Endodermal cell (in vitro differentiated cells): ENCODE measurements around the gene LATS2. TPM values are rescaled to one million over a fixed set of nuclear protein-coding genes. Genes with fewer than 3 reads are reported as not detected.
A peak's percentile ranks its signal among the peaks of the same experiment; 100 is the strongest.
"Not testable (repeated sequence)": the region's sequence is repeated elsewhere in the genome, so short reads cannot be mapped to it uniquely, and the experiment has no call there.

ENCODE experiments used
- DNase-seq: peaks from one replicate; pipeline ENCODE4 v3.0.0-alpha.2; 2017
- H3K27ac ChIP-seq: 2 replicates; pipeline ENCODE4 v1.5.1; 2013; ENCODE audit warnings: mild to moderate bottlenecking, low read depth, low read length, moderate library complexity
- H3K27me3 ChIP-seq: 2 replicates; pipeline ENCODE4 v1.6.1; 2013; ENCODE audit warnings: mild to moderate bottlenecking, low read length, moderate library complexity; ENCODE audit not compliant: insufficient read depth, control insufficient read depth, poor library complexity, severe bottlenecking
- H3K36me3 ChIP-seq: 2 replicates; pipeline ENCODE4 v1.7.0; 2013; ENCODE audit warnings: mild to moderate bottlenecking, low read length, moderate library complexity; ENCODE audit not compliant: control insufficient read depth, insufficient read depth
- H3K4me1 ChIP-seq: one replicate; pipeline ENCODE4 v1.7.0; 2013; ENCODE audit warnings: low read length; ENCODE audit not compliant: control insufficient read depth, insufficient read depth
- H3K4me3 ChIP-seq: 2 replicates; pipeline ENCODE4 v1.5.1; 2013; ENCODE audit warnings: mild to moderate bottlenecking, low read length, moderate library complexity
- H3K9ac ChIP-seq: 2 replicates; pipeline ENCODE4 v1.6.1; 2013; ENCODE audit warnings: mild to moderate bottlenecking, low read length, moderate library complexity; ENCODE audit not compliant: poor library complexity, severe bottlenecking; ENCODE audit errors: extremely low read depth
- H3K9me3 ChIP-seq: 2 replicates; pipeline ENCODE4 v1.6.1; 2013; ENCODE audit warnings: mild to moderate bottlenecking, low read length, moderate library complexity; ENCODE audit not compliant: control insufficient read depth
- H3K27ac Mint-ChIP-seq: 2 replicates; pipeline ENCODE4 v1.8.0; 2020; ENCODE audit warnings: mixed read lengths
- H3K27me3 Mint-ChIP-seq: 2 replicates; pipeline ENCODE4 v1.8.0; 2021; ENCODE audit warnings: mild to moderate bottlenecking, mixed read lengths; ENCODE audit not compliant: insufficient read depth
- H3K36me3 Mint-ChIP-seq: 2 replicates; pipeline ENCODE4 v1.8.0; 2020; ENCODE audit warnings: low read depth, mixed read lengths
- H3K4me1 Mint-ChIP-seq: 2 replicates; pipeline ENCODE4 v1.8.0; 2020; ENCODE audit warnings: mixed read lengths
- H3K4me3 Mint-ChIP-seq: 2 replicates; pipeline ENCODE4 v1.8.0; 2020; ENCODE audit warnings: mild to moderate bottlenecking, moderate library complexity, mixed read lengths
- H3K9me3 Mint-ChIP-seq: 2 replicates; pipeline ENCODE4 v1.8.0; 2020; ENCODE audit warnings: mild to moderate bottlenecking, mixed read lengths
- CTCF ChIP-seq: fragments of 200-600 bp; sonication (generic); conservative IDR thresholded peaks from 2 replicates; pipeline ENCODE4 v1.5.0; 2021; ENCODE audit warnings: antibody characterized with exemption, mild to moderate bottlenecking
- WGBS, 2 experiments: methylation state at CpG; one replicate each; pipeline versions ENCODE4 v1.1.5 to v1.1.7; 2013; ENCODE audit warnings: missing lambda C conversion rate in 2 of 2, mixed read lengths in 1 of 2; ENCODE audit not compliant: insufficient coverage in 1 of 2, insufficient read length in 1 of 2; 5-methylcytosine and 5-hydroxymethylcytosine counted together
- total RNA-seq, 2 donors: library from RNA; stranded (reverse); fragmentation: NEBNext Ultra II Directional in 1 of 2; extraction: Animal tissue kit (Norgen Biotek cat#: 25700) in 1 of 2; gene quantifications; 2 replicates in 1 of 2; 3 replicates in 1 of 2; pipeline ENCODE4 v1.2.1, GENCODE V29; 2021

The LATS2 gene
- total RNA-seq, 2 donors from 2014 or later: 26.2 to 35.4 TPM

GRCh38 chr13:20945952-20946383, 115.4 kb downstream of the LATS2 start:
- peak; percentile 67 for DNase-seq

GRCh38 chr13:20942938-20943559, 118.3 kb downstream of the LATS2 start:
- H3K4me3 Mint-ChIP-seq: no peak overlapping the region
- H3K9ac ChIP-seq: no peak overlapping the region
- DNase-seq: no peak
- no peak overlapping the region for H3K4me3 ChIP-seq
- WGBS, 2 experiments: 88% methylated on average over 20 to 22 of the region's 22 CpGs
- no peak overlapping the region for H3K27ac ChIP-seq
- peaks cover 25% of the 10 kb centered on the region for H3K4me1 Mint-ChIP-seq
- H3K36me3 Mint-ChIP-seq: no peaks in the 10 kb centered on the region
- no peak for TF ChIP-seq CTCF
- H3K36me3 ChIP-seq: no peaks in the 10 kb centered on the region
- H3K4me1 ChIP-seq: peaks cover 5% of the 10 kb centered on the region
- H3K27me3 Mint-ChIP-seq: peaks cover 33% of the 10 kb centered on the region
- H3K27ac Mint-ChIP-seq: no peak overlapping the region
- peaks cover 21% of the 10 kb centered on the region for H3K27me3 ChIP-seq
- H3K9me3 Mint-ChIP-seq: no peaks in the 10 kb centered on the region
- no peaks in the 10 kb centered on the region for H3K9me3 ChIP-seq

More at GRCh38 chr13:20945952-20946383, 115.4 kb downstream of the LATS2 start:
- Histone ChIP-seq H3K9ac (no peak overlapping the region), H3K36me3 (no peaks in the 10 kb centered on the region), H3K9me3 (no peaks in the 10 kb centered on the region), H3K27ac (no peak overlapping the region), H3K27me3 (peaks cover 21% of the 10 kb centered on the region), H3K4me3 (no peak overlapping the region), H3K4me1 (no peaks in the 10 kb centered on the region)
- peaks cover 8% of the 10 kb centered on the region for H3K4me1 Mint-ChIP-seq
- no peaks in the 10 kb centered on the region for H3K36me3 Mint-ChIP-seq
- 17 to 28% methylated on average over 27 to 29 of the region's 29 CpGs for WGBS, 2 experiments
- no peak overlapping the region for H3K27ac Mint-ChIP-seq
- H3K27me3 Mint-ChIP-seq: peaks cover 45% of the 10 kb centered on the region
- peak overlapping the region; percentile 46 for H3K4me3 Mint-ChIP-seq
- peaks cover 6% of the 10 kb centered on the region for H3K9me3 Mint-ChIP-seq
- TF ChIP-seq CTCF: no peak

- H3K9ac ChIP-seq, H3K27ac ChIP-seq, DNase-seq, H3K27ac Mint-ChIP-seq, H3K9me3 ChIP-seq, H3K9me3 Mint-ChIP-seq, H3K4me3 ChIP-seq, H3K4me3 Mint-ChIP-seq, H3K4me1 ChIP-seq, H3K36me3 ChIP-seq, H3K27me3 ChIP-seq, H3K27me3 Mint-ChIP-seq, H3K36me3 Mint-ChIP-seq: not testable (repeated sequence)
- WGBS, 2 experiments: 93 to 100% methylated on average over 1 to 9 of the region's 10 CpGs
- H3K4me1 Mint-ChIP-seq: peaks cover 25% of the 10 kb centered on the region
These were observed 120.9 kb downstream of the LATS2 start for GRCh38 chr13:20940511-20940910.

- Histone ChIP-seq H3K27me3 (no peaks in the 10 kb centered on the region), H3K4me1 (peaks cover 5% of the 10 kb centered on the region), H3K36me3 (no peaks in the 10 kb centered on the region), H3K9ac (no peak overlapping the region), H3K27ac (no peak overlapping the region), H3K9me3 (no peaks in the 10 kb centered on the region), H3K4me3 (no peak overlapping the region)
- Mint-ChIP-seq H3K4me3 (no peak overlapping the region), H3K4me1 (peaks cover 25% of the 10 kb centered on the region), H3K27ac (peak overlapping the region; percentile 59), H3K9me3 (no peaks in the 10 kb centered on the region), H3K36me3 (no peaks in the 10 kb centered on the region), H3K27me3 (peaks cover 4% of the 10 kb centered on the region)
- no peak for DNase-seq
- no peak for TF ChIP-seq CTCF
- WGBS, 2 experiments: 60 to 94% methylated on average over 1 to 2 of the region's 3 CpGs
These were observed 121.3 kb downstream of the LATS2 start for GRCh38 chr13:20940083-20940482.
